Chondrocyte (in vitro differentiated cells): ENCODE results near the gene GALR3. TPM values are rescaled to one million over a fixed set of nuclear protein-coding genes. Genes with fewer than 3 reads are reported as not detected.

ENCODE experiments used
- DNase-seq: peaks from one replicate; pipeline ENCODE4 v3.0.0; 2021; ENCODE audit warnings: mixed read lengths, low spot score
- H3K27ac Mint-ChIP-seq: one replicate; pipeline ENCODE4 v1.8.0; 2021; ENCODE audit warnings: mild to moderate bottlenecking, moderate library complexity, mixed read lengths; ENCODE audit not compliant: unreplicated experiment
- H3K27me3 Mint-ChIP-seq: 2 replicates; pipeline ENCODE4 v1.8.0; 2021; ENCODE audit warnings: low read depth, mixed read lengths
- H3K36me3 Mint-ChIP-seq: 2 replicates; pipeline ENCODE4 v1.8.0; 2021; ENCODE audit warnings: low read depth, mixed read lengths
- H3K4me1 Mint-ChIP-seq: 2 replicates; pipeline ENCODE4 v1.8.0; 2021; ENCODE audit warnings: low read depth, mild to moderate bottlenecking, mixed read lengths
- H3K4me3 Mint-ChIP-seq: one replicate; pipeline ENCODE4 v1.8.0; 2021; ENCODE audit warnings: mild to moderate bottlenecking, moderate library complexity, mixed read lengths; ENCODE audit not compliant: unreplicated experiment
- H3K9me3 Mint-ChIP-seq: 2 replicates; pipeline ENCODE4 v1.8.0; 2021; ENCODE audit warnings: low read depth, mixed read lengths
- total RNA-seq: library from RNA; stranded (reverse); gene quantifications from 3 replicates; pipeline ENCODE4 v1.2.1, GENCODE V29; 2021
- TF ChIP-seq, protein P1 (sequence below): fragments of 200-600 bp; sonication (generic); IDR thresholded peaks from 2 replicates; pipeline ENCODE4 v1.5.0; 2021; ENCODE audit warnings: antibody characterized with exemption, mild to moderate bottlenecking, moderate library complexity

The GALR3 gene
- total RNA-seq, 1 donor from 2014 or later: 0.37 TPM

DNA sequence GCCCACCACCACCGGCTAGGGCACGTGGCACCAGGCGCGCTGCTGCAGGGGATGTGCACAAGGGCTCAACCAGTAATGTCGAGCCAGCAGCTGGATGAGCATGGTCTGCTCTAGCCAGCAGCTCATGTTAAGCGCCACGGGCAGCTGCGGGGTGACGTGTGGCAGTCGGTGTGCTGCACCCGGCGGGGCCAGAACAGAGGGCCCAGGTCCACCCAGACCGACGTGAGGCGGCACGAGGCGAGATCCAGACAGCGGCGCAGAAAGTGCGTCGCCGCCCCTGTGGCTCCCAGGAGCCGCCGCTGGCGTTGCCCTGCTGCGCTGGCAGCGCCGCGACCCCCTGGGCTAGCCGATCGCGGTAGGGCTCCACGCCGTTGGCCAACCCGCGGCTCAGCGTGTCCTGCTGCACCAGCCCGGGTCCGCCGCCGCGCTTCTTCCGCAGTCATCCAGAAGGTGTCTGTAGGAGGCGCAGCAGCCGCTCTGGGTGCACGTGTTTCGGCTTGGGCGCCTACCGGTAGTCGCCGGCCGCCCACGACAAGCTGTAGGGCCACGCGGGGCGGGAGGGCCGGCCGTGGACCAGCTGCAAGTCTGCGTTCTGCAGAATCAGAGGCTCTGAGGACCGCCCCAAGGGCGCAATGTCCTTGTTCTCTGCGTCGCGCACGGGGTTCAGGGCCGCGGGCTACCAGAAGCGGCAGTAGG is 4.6 kb upstream of the GALR3 start:
- Mint-ChIP-seq H3K27me3 (peaks cover 4% of the 10 kb centered on the region), H3K36me3 (peaks cover 8% of the 10 kb centered on the region), H3K27ac (no peak overlapping the region), H3K4me3 (peak overlapping the region; percentile 55), H3K9me3 (no peaks in the 10 kb centered on the region), H3K4me1 (peaks cover 12% of the 10 kb centered on the region)
- peak; percentile 91 for DNase-seq
- TF ChIP-seq, protein P1, sequence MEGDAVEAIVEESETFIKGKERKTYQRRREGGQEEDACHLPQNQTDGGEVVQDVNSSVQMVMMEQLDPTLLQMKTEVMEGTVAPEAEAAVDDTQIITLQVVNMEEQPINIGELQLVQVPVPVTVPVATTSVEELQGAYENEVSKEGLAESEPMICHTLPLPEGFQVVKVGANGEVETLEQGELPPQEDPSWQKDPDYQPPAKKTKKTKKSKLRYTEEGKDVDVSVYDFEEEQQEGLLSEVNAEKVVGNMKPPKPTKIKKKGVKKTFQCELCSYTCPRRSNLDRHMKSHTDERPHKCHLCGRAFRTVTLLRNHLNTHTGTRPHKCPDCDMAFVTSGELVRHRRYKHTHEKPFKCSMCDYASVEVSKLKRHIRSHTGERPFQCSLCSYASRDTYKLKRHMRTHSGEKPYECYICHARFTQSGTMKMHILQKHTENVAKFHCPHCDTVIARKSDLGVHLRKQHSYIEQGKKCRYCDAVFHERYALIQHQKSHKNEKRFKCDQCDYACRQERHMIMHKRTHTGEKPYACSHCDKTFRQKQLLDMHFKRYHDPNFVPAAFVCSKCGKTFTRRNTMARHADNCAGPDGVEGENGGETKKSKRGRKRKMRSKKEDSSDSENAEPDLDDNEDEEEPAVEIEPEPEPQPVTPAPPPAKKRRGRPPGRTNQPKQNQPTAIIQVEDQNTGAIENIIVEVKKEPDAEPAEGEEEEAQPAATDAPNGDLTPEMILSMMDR: peak; percentile 64

DNA sequence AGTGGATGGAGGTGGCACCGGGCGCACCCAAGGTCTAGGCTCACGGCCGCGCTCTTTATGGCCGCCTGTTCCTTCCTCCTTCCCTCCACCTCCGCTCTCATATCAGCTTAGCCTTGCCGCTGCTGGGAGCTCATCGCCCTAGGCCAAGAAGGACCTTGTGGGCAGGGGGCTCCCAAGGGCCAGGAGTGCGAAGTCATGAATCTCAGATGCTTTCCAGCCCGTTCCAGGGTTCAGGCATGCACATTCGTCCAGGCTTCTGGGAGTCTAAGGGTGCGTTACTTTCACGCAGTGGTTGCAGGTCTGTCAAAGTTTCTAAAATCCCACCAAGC is 4.1 kb upstream of the GALR3 start:
- H3K36me3 Mint-ChIP-seq: peaks cover 8% of the 10 kb centered on the region

DNA sequence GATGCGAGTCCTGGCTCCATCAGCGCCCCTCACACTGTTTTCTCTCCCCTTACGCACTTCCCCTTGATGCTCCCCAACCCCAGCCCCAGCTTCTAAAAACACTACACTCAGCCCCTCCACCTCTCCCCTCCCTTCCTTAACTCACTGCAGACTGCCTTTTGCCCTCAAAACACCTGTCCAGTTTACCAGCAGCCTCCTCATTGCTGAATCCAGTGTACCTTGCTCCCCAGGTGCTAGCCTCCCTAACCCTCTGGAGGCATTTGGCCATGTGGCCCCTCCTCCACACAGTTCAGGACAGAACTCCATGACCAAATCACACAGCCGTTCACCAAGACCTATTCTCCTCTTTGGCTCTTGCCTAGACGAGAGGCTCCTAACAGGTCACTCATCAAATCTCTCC is 2.8 kb upstream of the GALR3 start:
- Mint-ChIP-seq H3K4me1 (peaks cover 14% of the 10 kb centered on the region), H3K27ac (no peak overlapping the region), H3K27me3 (peaks cover 4% of the 10 kb centered on the region), H3K4me3 (no peak overlapping the region), H3K9me3 (no peaks in the 10 kb centered on the region), H3K36me3 (peaks cover 6% of the 10 kb centered on the region)
- TF ChIP-seq, protein P1: no peak
- DNase-seq: no peak

More for the DNA sequence above, 4.1 kb upstream of the GALR3 start:
- DNase-seq: no peak
- no peak overlapping the region for H3K4me3 Mint-ChIP-seq
- H3K27ac Mint-ChIP-seq: no peak overlapping the region
- peaks cover 4% of the 10 kb centered on the region for H3K27me3 Mint-ChIP-seq
- no peaks in the 10 kb centered on the region for H3K9me3 Mint-ChIP-seq
- TF ChIP-seq, protein P1: no peak
- H3K4me1 Mint-ChIP-seq: peaks cover 12% of the 10 kb centered on the region

DNA sequence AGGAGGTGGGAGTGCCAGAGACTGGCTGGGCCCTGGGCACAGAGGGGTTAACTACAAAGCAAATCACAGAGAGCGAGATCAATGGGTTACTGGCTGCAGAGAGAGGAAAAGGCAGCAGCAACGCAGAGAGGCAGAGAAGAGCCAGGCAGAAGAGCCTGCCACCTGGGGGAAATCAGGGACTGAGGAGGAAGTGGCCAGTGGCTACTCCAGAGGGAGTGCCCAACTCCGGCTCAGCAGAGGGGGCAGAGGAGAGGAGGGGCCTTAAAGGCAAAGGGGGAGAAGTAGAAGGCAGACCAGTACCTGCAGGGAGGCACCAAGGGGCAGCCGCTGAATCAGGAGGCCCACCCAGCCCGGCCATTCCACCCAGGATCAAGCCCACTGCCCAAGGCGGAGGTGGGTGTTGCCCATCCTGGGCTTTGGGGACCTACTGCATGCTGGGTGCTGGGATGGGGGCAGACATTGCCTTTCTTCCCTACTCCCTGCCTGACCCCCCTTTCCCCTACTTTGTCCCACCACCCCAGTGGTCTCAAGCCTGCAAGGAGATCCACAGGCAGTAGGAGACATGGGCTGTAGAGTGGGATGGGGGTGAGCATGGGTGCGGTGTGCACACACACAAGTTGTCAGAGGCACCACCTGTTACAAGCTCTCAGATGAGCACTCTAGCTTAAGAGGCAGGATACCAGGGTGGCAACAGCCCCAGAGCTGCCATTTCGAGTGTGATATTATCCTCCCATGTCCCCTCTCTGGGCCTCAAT is 926 bp upstream of the GALR3 start:
- no peak overlapping the region for H3K4me3 Mint-ChIP-seq
- DNase-seq: no peak
- H3K9me3 Mint-ChIP-seq: no peaks in the 10 kb centered on the region
- H3K36me3 Mint-ChIP-seq: peaks cover 3% of the 10 kb centered on the region
- peaks cover 20% of the 10 kb centered on the region for H3K4me1 Mint-ChIP-seq
- TF ChIP-seq, protein P1: no peak
- H3K27me3 Mint-ChIP-seq: peaks cover 4% of the 10 kb centered on the region
- no peak overlapping the region for H3K27ac Mint-ChIP-seq

DNA sequence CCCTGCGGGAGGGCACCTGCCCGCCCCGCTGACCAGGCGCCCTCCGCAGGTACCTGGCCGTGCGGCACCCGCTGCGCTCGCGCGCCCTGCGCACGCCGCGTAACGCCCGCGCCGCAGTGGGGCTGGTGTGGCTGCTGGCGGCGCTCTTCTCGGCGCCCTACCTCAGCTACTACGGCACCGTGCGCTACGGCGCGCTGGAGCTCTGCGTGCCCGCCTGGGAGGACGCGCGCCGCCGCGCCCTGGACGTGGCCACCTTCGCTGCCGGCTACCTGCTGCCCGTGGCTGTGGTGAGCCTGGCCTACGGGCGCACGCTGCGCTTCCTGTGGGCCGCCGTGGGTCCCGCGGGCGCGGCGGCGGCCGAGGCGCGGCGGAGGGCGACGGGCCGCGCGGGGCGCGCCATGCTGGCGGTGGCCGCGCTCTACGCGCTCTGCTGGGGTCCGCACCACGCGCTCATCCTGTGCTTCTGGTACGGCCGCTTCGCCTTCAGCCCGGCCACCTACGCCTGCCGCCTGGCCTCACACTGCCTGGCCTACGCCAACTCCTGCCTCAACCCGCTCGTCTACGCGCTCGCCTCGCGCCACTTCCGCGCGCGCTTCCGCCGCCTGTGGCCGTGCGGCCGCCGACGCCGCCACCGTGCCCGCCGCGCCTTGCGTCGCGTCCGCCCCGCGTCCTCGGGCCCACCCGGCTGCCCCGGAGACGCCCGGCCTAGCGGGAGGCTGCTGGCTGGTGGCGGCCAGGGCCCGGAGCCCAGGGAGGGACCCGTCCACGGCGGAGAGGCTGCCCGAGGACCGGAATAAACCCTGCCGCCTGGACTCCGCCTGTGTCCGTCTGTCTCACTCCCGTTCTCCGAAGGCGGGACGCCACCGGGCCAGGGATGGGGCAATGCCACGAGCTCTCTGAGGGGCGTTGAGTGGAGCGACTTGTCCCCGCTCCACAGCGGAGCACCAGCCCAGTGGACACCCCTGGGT is 1.8 kb downstream of the GALR3 start:
- TF ChIP-seq, protein P1: peak; percentile 41
- H3K4me1 Mint-ChIP-seq: peaks cover 9% of the 10 kb centered on the region
- peak; percentile 95 for DNase-seq
- H3K36me3 Mint-ChIP-seq: peaks cover 2% of the 10 kb centered on the region
- H3K9me3 Mint-ChIP-seq: no peaks in the 10 kb centered on the region
- peak overlapping the region; percentile 60 for H3K4me3 Mint-ChIP-seq
- no peak overlapping the region for H3K27ac Mint-ChIP-seq
- H3K27me3 Mint-ChIP-seq: peaks cover 4% of the 10 kb centered on the region
